Measurements from ENCODE around the gene TENT5C.

TENT5C gene

DNA sequence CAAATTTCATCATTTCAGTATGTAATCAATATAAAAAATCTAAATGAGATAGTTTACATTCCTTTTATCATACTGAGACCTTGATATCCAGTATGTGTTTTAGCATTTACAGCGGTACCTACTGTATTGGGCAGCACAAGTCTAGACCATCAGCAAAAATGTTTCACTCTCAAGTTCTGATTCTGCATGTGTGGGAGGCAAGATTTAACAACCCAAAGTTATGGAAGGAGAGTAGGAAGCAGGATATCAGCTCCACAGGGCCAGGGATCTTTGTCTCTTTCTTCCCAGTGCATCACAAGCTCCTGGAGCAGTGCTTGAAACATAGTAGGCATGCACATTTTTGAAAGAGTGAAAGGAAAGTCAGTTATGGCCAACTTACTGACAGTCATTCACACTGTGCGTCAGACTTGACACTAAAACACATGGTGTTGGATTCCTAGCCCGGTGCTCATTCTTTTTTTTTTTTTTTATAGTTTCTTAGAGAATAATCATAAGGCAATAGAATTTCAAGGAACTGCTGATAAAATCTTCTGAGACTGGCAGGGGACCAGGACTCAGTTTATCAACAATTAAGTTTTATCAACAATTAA, 6.1 kb downstream of the TENT5C start:
- H3K27me3 Mint-ChIP-seq: no peaks in the 10 kb centered on the region
- H3K4me3 Mint-ChIP-seq: no peak overlapping the region
- H3K27ac Mint-ChIP-seq: peak overlapping the region; percentile 65
- H3K36me3 Mint-ChIP-seq: peaks cover 44% of the 10 kb centered on the region
- no peak for ATAC-seq
- peaks cover 96% of the 10 kb centered on the region for H3K4me1 Mint-ChIP-seq
- no peaks in the 10 kb centered on the region for H3K9me3 Mint-ChIP-seq

DNA sequence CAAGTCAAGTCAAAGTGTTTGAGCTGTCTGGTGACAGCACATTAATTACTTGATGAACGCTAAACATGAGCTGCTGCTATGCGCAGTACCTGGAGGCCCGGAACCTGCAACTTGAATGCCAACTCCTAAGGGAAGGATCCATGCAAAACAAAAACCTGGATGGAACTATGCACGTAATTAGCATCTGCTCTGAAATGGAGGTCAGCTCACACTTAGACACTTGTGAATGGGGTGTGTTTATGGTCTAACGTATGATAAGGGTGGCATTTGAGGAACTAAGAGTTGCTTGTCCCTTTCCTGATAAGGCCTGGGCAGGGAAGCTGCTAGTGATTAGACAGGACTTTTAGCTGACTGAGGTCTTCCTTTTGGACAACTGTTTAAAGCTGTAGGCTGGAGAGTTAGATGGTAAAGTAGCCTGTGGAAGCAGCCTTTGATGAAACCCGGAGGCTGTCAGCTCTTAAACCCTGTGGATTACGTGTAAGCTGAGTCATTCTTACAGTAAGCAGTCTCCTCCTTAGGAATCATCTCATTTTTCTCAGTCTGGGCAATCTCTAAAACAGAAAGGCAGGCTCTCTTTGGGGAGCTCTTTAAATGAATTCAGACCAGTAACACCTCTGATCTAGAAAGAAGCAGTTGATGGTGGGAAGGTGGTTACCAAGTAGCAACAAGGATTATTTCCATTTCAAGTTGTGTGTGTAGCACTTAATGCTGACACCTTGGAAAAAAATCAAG, 6.8 kb downstream of the TENT5C start:
- no peak for ATAC-seq

DNA sequence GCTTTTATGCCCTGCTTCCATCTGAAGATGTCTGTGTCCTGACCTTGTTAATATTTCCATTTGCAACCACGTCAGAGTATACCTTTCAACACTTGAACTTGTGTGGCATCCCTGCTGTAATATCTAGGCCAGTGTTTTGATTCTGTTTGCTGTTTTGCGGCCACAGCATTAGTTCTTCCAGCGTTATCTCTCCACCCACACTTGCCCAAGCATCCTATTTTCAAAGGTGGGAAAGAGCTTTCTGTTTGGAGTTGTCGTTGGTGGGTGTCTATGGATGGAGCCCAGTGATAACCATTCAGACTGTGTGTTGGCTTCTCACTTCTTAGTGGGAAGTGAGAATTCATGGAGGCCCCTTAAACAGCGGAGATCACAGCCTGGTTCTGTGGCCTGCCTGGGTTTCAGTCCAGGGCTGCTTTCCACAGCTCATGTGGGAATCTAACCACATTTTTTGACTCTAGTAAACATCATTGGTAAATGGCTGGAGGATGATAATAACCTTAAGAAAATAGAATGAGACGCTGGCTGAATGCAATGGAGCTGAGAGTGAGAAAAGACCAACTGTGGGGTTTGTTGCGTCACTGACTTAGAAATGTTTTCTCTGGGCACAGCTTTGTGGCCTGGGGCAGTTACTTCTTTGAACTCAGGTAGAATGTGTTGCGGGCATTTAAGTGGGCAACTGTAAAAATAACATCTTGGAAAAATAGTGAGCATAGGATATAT, 7.6 kb downstream of the TENT5C start:
- ATAC-seq: no peak
- H3K4me3 Mint-ChIP-seq: no peak overlapping the region
- H3K4me1 Mint-ChIP-seq: peaks cover 96% of the 10 kb centered on the region
- H3K27ac Mint-ChIP-seq: peak overlapping the region; percentile 65
- no peaks in the 10 kb centered on the region for H3K27me3 Mint-ChIP-seq
- peaks cover 47% of the 10 kb centered on the region for H3K36me3 Mint-ChIP-seq
- peaks cover 4% of the 10 kb centered on the region for H3K9me3 Mint-ChIP-seq

More for the DNA sequence above, 6.8 kb downstream of the TENT5C start:
- H3K9me3 Mint-ChIP-seq: no peaks in the 10 kb centered on the region
- no peak overlapping the region for H3K4me3 Mint-ChIP-seq
- H3K36me3 Mint-ChIP-seq: peaks cover 44% of the 10 kb centered on the region
- no peaks in the 10 kb centered on the region for H3K27me3 Mint-ChIP-seq
- peak overlapping the region; percentile 65 for H3K27ac Mint-ChIP-seq
- H3K4me1 Mint-ChIP-seq: peaks cover 96% of the 10 kb centered on the region

DNA sequence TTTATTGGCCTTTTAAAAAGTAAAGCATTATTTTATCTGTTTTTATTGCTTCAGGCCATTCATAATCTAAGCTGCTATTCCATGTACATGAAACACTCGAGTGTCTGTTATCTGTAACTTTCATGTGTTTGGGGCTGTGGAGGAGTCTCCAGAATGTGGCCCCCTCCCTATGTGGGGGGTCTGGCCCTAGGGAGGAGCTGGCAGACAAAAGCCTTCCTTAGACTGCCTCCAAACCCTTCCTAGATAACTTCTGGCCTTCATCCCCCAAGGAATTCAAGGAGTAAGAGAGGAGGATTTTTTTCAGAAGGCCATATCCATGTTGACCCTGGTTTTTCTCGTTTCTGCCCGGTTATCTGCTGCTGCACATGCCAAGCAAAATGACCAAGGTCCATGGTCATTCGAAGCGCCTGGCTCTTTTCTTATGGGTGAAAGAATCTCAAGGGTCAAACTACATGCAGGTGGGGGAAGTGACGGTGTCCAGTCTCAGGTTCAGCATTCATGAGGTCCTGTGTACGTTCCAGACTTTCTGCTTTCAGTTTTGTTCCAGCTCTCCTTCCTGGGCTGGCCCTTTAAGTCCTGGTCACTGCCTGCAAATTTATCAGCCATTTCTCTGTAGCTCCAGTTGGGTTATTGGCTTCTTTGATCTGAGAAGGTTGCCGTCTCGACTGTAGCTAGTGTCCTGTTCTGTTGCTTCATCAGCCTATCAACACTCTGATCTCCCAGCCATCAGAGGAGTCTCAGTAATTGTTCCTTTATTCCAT, 8.3 kb downstream of the TENT5C start:
- no peaks in the 10 kb centered on the region for H3K27me3 Mint-ChIP-seq
- H3K9me3 Mint-ChIP-seq: peaks cover 4% of the 10 kb centered on the region
- H3K4me3 Mint-ChIP-seq: no peak overlapping the region
- peaks cover 41% of the 10 kb centered on the region for H3K36me3 Mint-ChIP-seq
- no peak overlapping the region for H3K27ac Mint-ChIP-seq
- no peak for ATAC-seq
- peaks cover 94% of the 10 kb centered on the region for H3K4me1 Mint-ChIP-seq

DNA sequence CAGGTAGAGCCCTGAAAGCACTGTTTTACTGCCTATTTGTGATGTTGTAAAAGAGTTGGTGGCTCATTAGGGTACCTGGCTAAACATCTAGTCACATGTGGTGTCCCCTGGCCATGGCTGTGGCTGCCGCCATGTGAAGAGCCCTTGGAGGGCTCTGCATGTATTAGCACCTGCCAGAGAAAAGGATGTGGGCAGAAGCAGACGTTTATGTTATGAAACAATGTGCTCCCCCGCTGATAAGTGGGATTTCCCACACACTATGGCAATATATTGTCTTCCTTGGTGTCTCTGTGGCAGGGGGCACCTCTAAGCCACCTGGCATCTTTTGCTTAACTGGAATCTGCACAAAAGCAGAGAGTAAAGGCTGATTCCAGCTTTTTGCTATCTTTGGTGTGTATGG, 9.6 kb downstream of the TENT5C start:
- H3K27ac Mint-ChIP-seq: peak overlapping the region; percentile 71
- H3K9me3 Mint-ChIP-seq: peaks cover 4% of the 10 kb centered on the region
- peaks cover 35% of the 10 kb centered on the region for H3K36me3 Mint-ChIP-seq
- peaks cover 94% of the 10 kb centered on the region for H3K4me1 Mint-ChIP-seq
- peak; percentile 89 for ATAC-seq
- peak overlapping the region; percentile 6 for H3K4me3 Mint-ChIP-seq
- H3K27me3 Mint-ChIP-seq: no peaks in the 10 kb centered on the region

DNA sequence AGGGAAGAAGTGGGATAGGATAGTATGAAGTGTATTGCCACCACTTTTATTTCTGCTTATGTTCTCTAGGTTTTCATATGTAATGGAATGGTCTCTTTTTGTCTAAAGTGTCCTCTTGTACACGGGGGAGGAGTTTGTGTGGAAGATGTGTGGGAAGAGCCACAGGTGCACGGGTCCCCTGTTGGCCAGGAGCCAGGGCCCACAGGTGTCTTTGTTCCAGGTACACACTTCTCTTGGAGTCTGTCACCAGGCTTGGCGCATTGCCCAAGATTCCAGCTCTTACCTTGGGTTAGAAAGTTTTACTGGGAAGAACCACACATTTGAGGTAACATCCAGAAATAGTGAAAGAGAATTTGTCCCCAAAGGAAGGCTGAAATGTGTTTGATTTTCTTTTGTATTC, 10.5 kb downstream of the TENT5C start:
- Mint-ChIP-seq H3K27me3 (no peaks in the 10 kb centered on the region), H3K36me3 (peaks cover 28% of the 10 kb centered on the region), H3K4me3 (peak overlapping the region; percentile 8), H3K4me1 (peaks cover 94% of the 10 kb centered on the region), H3K9me3 (peaks cover 4% of the 10 kb centered on the region), H3K27ac (peak overlapping the region; percentile 71)
- ATAC-seq: no peak

DNA sequence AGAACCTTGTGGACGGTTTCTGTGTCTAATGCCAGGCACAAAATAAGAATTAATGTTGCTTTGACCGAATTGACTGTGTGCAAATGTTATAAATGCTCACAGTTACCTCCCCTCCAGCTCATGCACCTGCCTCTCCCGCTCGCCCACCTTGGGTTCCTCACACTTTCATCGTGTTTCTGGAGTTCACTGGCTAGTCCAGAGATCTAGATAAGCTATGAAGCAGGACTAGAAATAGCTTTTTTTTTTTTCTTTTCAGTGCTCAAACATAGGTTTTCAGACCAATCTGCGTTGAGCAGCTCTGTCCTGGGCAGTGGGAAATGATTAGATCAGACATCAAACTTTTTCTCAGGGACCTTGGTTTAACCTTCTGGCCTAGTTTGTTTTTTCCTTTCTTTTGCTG, 11.1 kb downstream of the TENT5C start:
- Mint-ChIP-seq H3K27me3 (no peaks in the 10 kb centered on the region), H3K4me3 (peak overlapping the region; percentile 3), H3K36me3 (peaks cover 30% of the 10 kb centered on the region), H3K9me3 (peaks cover 4% of the 10 kb centered on the region), H3K4me1 (peaks cover 96% of the 10 kb centered on the region), H3K27ac (peak overlapping the region; percentile 71)
- ATAC-seq: no peak

DNA sequence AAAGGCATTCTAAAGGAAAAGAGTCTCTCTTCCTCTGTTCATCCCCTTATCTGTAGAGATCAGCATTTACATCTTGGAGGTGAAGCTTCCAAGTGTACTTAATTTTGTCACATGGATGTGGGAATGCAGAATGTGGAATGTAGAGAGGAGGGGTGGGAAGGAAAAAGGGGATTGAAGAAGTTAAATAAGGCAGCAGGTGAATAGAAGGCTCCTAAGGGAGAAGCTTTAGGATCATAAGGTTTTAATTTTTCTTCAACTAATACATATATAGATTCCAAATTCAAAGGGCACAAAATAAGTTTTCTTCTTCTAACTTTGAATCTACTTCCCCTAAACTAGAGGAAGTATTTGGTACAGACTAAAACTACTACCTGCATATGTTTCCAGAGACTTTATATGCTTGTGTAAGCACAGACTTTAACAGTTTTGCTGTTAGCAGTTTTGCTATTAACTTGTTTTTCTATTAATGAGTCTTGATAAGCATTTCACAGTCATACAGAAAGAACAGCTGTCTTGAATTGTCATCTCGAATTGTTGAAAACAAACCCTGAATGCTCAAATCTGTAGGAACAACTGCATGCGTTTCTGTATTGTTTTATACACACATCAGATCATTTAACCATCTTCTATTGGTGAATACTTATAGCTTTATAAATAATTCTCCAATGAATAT, 12.7 kb downstream of the TENT5C start:
- Mint-ChIP-seq H3K9me3 (peaks cover 4% of the 10 kb centered on the region), H3K4me1 (peaks cover 91% of the 10 kb centered on the region), H3K4me3 (no peak overlapping the region), H3K27ac (peak overlapping the region; percentile 66), H3K27me3 (no peaks in the 10 kb centered on the region), H3K36me3 (peaks cover 31% of the 10 kb centered on the region)
- ATAC-seq: peak; percentile 57

DNA sequence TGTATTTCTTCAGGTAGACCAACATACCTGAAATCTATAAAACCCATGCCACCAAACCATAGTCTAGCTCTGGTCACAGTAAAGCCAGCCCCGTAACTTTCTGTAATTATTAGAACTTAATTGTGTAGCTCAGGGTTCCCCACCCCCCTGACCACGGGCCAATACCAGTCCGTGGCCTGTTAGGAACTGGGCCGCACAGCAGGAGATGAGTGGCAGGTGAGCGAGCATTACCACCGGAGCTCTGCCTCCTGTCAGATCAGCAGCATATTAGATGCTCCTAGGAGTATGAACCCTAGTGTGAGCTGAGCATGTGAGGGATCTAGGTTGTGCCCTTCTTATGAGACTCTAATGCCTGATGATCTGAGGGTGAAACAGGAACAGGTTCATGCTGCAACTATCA, 14.6 kb downstream of the TENT5C start:
- H3K27me3 Mint-ChIP-seq: no peaks in the 10 kb centered on the region
- no peak overlapping the region for H3K4me3 Mint-ChIP-seq
- peaks cover 31% of the 10 kb centered on the region for H3K36me3 Mint-ChIP-seq
- no peak for ATAC-seq
- peak overlapping the region; percentile 28 for H3K27ac Mint-ChIP-seq
- H3K4me1 Mint-ChIP-seq: peaks cover 85% of the 10 kb centered on the region
- H3K9me3 Mint-ChIP-seq: peaks cover 4% of the 10 kb centered on the region

DNA sequence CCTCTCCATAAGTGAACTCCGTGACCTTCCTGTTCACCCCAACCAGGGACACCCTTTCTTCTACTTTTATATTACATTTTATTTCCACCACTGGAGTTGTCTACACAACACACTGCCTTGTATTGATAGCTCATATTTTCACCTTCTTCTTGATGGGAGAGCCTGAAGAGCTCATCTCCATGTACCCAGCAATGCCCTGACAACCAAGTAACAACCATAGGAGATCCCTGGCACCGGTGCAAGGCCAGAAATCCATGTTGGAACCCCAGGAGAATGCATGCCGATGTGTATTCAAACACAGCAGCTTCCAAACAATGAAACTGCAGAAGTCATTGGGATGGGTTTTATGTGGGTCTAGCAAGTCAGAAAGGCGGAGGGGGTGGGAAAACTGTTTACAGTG, 15.5 kb downstream of the TENT5C start:
- Mint-ChIP-seq H3K27me3 (no peaks in the 10 kb centered on the region), H3K9me3 (peaks cover 4% of the 10 kb centered on the region), H3K4me1 (peaks cover 77% of the 10 kb centered on the region), H3K36me3 (peaks cover 31% of the 10 kb centered on the region), H3K27ac (peak overlapping the region; percentile 13), H3K4me3 (no peak overlapping the region)
- no peak for ATAC-seq

DNA sequence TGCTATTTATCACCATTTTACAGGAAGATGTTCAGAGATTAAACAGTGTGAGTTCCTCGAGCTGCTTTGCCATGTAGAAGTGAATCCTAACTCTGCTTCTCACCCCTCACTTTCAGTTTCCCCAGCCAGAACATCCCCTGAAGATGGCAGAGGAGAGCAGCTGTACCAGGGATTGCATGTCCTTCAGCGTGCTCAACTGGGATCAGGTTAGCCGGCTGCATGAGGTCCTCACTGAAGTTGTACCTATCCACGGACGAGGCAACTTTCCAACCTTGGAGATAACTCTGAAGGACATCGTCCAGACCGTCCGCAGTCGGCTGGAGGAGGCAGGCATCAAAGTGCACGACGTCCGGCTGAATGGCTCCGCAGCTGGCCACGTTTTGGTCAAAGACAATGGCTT, 16.9 kb downstream of the TENT5C start:
- H3K27ac Mint-ChIP-seq: peak overlapping the region; percentile 73
- no peak for ATAC-seq
- H3K27me3 Mint-ChIP-seq: no peaks in the 10 kb centered on the region
- peaks cover 31% of the 10 kb centered on the region for H3K36me3 Mint-ChIP-seq
- H3K9me3 Mint-ChIP-seq: peaks cover 4% of the 10 kb centered on the region
- peaks cover 77% of the 10 kb centered on the region for H3K4me1 Mint-ChIP-seq
- no peak overlapping the region for H3K4me3 Mint-ChIP-seq

DNA sequence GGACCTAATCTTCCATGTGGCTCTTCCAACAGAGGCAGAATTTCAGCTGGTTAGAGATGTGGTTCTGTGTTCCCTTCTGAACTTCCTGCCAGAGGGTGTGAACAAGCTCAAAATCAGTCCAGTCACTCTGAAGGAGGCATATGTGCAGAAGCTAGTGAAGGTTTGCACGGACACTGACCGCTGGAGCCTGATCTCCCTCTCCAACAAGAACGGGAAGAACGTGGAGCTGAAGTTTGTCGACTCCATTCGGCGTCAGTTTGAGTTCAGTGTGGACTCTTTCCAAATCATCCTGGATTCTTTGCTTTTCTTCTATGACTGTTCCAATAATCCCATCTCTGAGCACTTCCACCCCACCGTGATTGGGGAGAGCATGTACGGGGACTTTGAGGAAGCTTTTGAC, 17.3 kb downstream of the TENT5C start:
- Mint-ChIP-seq H3K4me1 (peaks cover 76% of the 10 kb centered on the region), H3K4me3 (no peak overlapping the region), H3K36me3 (peaks cover 27% of the 10 kb centered on the region), H3K9me3 (peaks cover 3% of the 10 kb centered on the region), H3K27ac (peak overlapping the region; percentile 73), H3K27me3 (no peaks in the 10 kb centered on the region)
- no peak for ATAC-seq

DNA sequence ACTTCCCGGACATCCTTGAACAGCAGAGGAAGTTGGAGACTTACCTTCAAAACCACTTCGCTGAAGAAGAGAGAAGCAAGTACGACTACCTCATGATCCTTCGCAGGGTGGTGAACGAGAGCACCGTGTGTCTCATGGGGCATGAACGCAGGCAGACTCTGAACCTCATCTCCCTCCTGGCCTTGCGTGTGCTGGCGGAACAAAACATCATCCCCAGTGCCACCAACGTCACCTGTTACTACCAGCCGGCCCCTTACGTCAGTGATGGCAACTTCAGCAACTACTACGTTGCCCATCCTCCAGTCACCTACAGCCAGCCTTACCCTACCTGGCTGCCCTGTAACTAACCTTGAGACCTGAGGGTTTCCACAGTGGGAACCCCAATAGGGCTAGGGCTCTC, 17.9 kb downstream of the TENT5C start:
- Mint-ChIP-seq H3K9me3 (no peaks in the 10 kb centered on the region), H3K4me1 (peaks cover 73% of the 10 kb centered on the region), H3K36me3 (peaks cover 25% of the 10 kb centered on the region), H3K27me3 (no peaks in the 10 kb centered on the region), H3K4me3 (no peak overlapping the region), H3K27ac (no peak overlapping the region)
- ATAC-seq: no peak

DNA sequence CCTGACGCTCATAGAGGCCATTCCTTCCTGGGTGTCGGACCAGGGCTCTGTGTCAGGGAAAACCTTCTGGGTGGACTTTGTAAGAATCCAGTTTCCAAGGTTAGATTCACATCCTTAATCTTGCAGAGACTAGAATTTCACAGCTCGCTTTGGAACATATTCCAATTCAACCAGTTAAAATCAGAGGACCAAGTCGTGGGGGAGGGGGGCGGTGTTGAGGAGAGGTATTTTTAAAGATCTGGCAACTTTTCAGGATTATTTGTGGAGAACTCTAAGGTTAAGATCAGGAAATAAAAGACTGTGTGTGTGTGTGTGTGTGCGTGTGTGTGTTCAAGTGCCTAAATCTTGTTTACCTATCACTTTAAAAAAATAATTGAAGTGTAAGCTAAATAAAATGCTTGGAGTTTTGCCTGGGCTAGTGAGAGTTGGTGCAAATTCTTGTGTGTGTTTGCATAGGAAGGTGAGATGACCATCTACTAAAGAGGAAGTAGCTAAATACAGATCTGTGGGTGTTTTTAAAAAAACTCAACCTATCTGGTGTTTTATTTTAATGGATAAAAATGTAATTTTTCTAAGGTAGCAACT, 21.8 kb downstream of the TENT5C start:
- Mint-ChIP-seq H3K27me3 (no peaks in the 10 kb centered on the region), H3K9me3 (no peaks in the 10 kb centered on the region), H3K36me3 (peaks cover 32% of the 10 kb centered on the region), H3K4me3 (no peak overlapping the region), H3K27ac (peak overlapping the region; percentile 36), H3K4me1 (peaks cover 64% of the 10 kb centered on the region)
- ATAC-seq: no peak

Data from stimulated activated memory B cell treated with anti-CD40 and anti-IgM and Interleukin-4, amounts not matched to agents 10 μg/mL and 1 μg/mL and 100 μg/mL, for 72 hours (primary cell).